Thyroid gland (tissue), 4 donors: ENCODE results near the gene SLC43A3. TPM values are rescaled to one million over a fixed set of nuclear protein-coding genes. Genes with fewer than 3 reads are reported as not detected.

Source experiments
- DNase-seq, 2 donors: peaks; one replicate each; pipeline ENCODE4 v3.0.0-alpha.2; 2019
- H3K27ac ChIP-seq, 3 donors: fragments of 200-600 bp; sonication (generic); 1 replicate in 2 of 3; 2 replicates in 1 of 3; pipeline ENCODE4 v1.5.1; 2016 to 2019; ENCODE audit warnings: mild to moderate bottlenecking in 1 of 3, moderate library complexity in 1 of 3
- H3K27me3 ChIP-seq: fragments of 200-600 bp; sonication (generic); one replicate; pipeline ENCODE4 v1.5.1; 2019
- H3K36me3 ChIP-seq, 2 donors: fragments of 200-600 bp; sonication (generic); one replicate each; pipeline ENCODE4 v1.5.1; 2016 to 2019
- H3K4me1 ChIP-seq, 2 donors: fragments of 200-600 bp; sonication (generic); one replicate each; pipeline ENCODE4 v1.5.1; 2017 to 2019
- H3K4me3 ChIP-seq, 3 donors: fragments of 200-600 bp; sonication (generic); replicated peaks in 1 of 3; 1 replicate in 2 of 3; 2 replicates in 1 of 3; pipeline ENCODE4 v1.5.1; 2016; ENCODE audit warnings: mild to moderate bottlenecking in 1 of 3
- H3K9me3 ChIP-seq: fragments of 200-600 bp; sonication (generic); one replicate; pipeline ENCODE4 v1.5.1; 2017
- POLR2A ChIP-seq, 2 donors: fragments of 450-650 bp; IDR thresholded peaks; one replicate each; pipeline ENCODE4 v1.6.1; 2017; ENCODE audit warnings: antibody characterized with exemption in 2 of 2, mild to moderate bottlenecking in 2 of 2, moderate library complexity in 1 of 2
- WGBS, 2 donors: methylation state at CpG; one replicate each; pipeline ENCODE4 v1.1.5; 2017; 5-methylcytosine and 5-hydroxymethylcytosine counted together
- intact Hi-C: fragments of 100-400 bp; cut with DNase I; formaldehyde crosslinking; loops from one replicate; pipeline ENCODE4 v1.15.1; 2023
- total RNA-seq, 4 donors: library from RNA; depleted of rRNA; stranded (reverse); fragments of >200 nt; gene quantifications; one replicate each; pipeline ENCODE4 v1.2.3, GENCODE V29; 2016
- TF ChIP-seq, protein P1 (sequence below), 6 experiments: fragments of 200-600 bp in 3 of 6; fragments of 450-650 bp in 3 of 6; sonication (generic) in 3 of 6; IDR thresholded peaks; one replicate each; pipeline ENCODE4 v1.5.1; 2016 to 2019; ENCODE audit warnings: antibody characterized with exemption in 6 of 6, mild to moderate bottlenecking in 2 of 6, inconsistent platforms in 1 of 6, moderate library complexity in 1 of 6

The SLC43A3 gene
- total RNA-seq, 4 donors from 2014 or later, result 124 to 321 (median 218) TPM

DNA sequence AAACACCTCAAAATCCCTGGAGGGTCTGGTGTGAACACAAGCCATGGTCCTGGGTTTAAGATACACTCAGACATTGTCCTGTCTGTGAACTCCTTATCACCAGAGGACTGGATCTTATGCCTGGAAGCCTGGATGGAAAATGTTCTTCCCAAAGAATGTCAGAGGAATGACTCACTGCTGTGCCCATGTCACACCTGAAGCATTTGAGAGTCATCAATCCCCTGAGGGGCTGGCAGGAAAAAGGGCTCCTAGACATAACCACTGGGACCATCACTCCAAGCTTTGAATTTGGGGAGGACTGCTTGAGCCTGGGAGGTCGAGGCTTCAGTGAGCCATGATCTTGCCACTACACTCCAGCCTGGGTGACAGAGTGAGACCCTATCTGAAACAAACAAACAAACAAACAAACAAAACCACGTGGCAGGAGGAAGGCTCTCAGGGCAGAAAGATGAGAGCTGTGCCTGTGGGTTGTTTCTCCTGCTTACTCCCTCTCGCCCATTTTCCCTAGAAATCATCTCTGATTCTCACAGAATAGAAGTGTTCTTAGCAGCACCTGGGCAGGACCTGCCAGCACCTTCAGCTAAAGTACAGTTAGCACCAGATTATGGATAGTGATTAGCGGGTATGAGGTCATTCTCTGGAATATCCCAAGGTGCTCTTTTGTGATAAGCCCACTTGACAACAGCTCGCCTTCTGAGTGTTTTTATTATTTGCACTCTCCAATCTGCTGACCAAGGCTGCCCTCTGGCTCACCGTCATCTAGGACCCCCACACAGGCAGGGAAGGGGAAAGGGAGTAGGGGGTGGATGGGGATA, 24.5 kb downstream of the SLC43A3 start:
- Histone ChIP-seq H3K4me3 (no peak overlapping the region), H3K9me3 (no peaks in the 10 kb centered on the region), H3K36me3 (peaks cover 3 to 10% of the 10 kb centered on the region in 2 donors), H3K27ac (no peak overlapping the region), H3K27me3 (no peaks in the 10 kb centered on the region), H3K4me1 (peaks cover 0 to 15% of the 10 kb centered on the region in 2 donors)
- WGBS, 2 donors, result 72% methylated on average over 6 of the region's 6 CpGs
- TF ChIP-seq, protein P1, sequence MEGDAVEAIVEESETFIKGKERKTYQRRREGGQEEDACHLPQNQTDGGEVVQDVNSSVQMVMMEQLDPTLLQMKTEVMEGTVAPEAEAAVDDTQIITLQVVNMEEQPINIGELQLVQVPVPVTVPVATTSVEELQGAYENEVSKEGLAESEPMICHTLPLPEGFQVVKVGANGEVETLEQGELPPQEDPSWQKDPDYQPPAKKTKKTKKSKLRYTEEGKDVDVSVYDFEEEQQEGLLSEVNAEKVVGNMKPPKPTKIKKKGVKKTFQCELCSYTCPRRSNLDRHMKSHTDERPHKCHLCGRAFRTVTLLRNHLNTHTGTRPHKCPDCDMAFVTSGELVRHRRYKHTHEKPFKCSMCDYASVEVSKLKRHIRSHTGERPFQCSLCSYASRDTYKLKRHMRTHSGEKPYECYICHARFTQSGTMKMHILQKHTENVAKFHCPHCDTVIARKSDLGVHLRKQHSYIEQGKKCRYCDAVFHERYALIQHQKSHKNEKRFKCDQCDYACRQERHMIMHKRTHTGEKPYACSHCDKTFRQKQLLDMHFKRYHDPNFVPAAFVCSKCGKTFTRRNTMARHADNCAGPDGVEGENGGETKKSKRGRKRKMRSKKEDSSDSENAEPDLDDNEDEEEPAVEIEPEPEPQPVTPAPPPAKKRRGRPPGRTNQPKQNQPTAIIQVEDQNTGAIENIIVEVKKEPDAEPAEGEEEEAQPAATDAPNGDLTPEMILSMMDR (IDR thresholded peaks at IDR 0.05), result no peak
- TF ChIP-seq POLR2A (IDR thresholded peaks at IDR 0.05), result no peak
- no peak for DNase-seq
- intact Hi-C loops, result no loop called here

DNA sequence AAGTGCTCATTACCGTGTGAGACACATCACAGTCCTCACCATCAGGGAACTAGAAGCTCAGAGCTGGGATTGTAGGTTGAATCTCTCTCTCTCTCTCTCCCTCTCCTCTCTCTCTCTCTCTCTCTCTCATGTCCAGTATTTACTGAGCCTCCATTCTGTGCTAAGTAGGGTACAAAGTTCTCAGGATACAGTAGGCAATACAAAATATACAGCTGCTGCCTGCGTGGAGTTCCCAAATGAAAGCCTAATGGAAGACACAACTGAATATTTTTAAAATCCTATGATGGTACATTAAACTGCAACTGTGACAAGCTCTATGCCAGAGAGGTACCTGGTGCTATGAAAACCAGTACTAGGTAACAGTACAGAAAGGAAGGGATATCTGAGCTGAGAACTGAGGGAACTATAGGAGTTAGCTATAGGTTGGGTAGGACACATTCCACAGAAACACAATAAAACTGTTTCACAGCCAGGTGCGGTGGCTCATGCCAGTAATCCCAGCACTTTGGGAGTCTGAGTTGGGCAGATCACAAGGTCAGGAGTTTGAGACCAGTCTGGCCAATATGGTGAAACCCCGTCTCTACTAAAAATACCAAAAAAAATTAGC, 26.8 kb downstream of the SLC43A3 start:
- TF ChIP-seq, protein P1 (IDR thresholded peaks at IDR 0.05), result no peak
- TF ChIP-seq POLR2A (IDR thresholded peaks at IDR 0.05), result no peak
- no peak overlapping the region for H3K27ac ChIP-seq
- H3K9me3 ChIP-seq, result no peaks in the 10 kb centered on the region
- no peaks in the 10 kb centered on the region for H3K4me1 ChIP-seq
- 90 to 95% methylated on average over 4 of the region's 4 CpGs for WGBS, 2 donors
- no peaks in the 10 kb centered on the region for H3K36me3 ChIP-seq
- no peak overlapping the region for H3K4me3 ChIP-seq
- no peaks in the 10 kb centered on the region for H3K27me3 ChIP-seq
- no peak for DNase-seq
- intact Hi-C loops, result no loop called here

DNA sequence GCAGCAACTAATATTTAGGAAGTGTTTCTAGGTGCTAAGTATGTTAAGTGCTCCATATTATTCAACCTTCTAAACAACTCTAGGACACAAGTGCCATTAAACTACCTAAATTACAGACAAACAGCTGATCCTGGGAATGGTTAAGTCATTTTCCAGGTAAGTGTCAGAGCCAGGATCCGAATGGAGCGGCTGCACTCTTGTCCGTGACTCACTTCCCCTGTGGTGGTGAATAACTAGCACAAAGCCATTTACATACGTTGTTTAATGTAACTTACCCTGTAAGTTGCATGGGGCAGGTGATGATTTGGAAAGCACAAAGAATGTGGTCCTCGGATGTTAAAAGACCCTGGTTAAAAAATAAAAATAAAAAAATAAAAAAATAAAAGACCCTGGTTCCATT, 27.7 kb downstream of the SLC43A3 start:
- no peaks in the 10 kb centered on the region for H3K36me3 ChIP-seq
- TF ChIP-seq, protein P1 (IDR thresholded peaks at IDR 0.05), result no peak
- TF ChIP-seq POLR2A (IDR thresholded peaks at IDR 0.05), result no peak
- H3K9me3 ChIP-seq, result no peaks in the 10 kb centered on the region
- intact Hi-C loops, result no loop called here
- H3K4me1 ChIP-seq, result no peaks in the 10 kb centered on the region
- H3K4me3 ChIP-seq, result no peak overlapping the region
- H3K27ac ChIP-seq, result no peak overlapping the region
- DNase-seq, result no peak
- H3K27me3 ChIP-seq, result no peaks in the 10 kb centered on the region
- 85 to 87% methylated on average over 5 of the region's 5 CpGs for WGBS, 2 donors

DNA sequence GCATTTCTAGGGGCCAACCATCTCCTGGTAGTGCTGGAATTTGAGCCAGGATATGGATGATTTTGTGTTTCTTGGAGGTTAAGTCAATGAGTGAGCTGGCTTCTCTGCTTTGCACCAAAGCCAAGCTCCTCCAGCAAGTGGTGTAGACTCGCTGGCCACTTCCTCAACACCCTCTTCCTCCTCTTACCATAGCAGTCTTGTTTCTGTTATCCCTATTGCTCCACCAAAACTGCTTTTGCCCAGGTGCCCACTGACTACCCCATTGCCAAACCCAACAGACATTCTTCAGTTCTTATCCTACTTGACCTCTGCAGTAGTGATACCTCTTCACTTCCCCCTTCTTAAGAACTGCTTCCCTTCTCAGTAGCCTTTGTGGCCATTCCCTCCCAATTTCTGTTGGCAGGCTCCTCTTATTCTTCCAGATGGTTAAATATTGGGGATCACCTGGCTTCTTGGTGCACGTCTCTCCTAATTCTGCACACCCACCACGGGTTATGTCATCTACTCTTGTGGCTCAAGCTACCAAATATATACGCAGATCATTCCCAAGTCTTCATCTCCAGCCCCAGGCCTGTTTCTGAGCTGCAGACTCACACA, 29.4 kb downstream of the SLC43A3 start:
- no peaks in the 10 kb centered on the region for H3K36me3 ChIP-seq
- H3K4me3 ChIP-seq, result no peak overlapping the region
- WGBS, 2 donors, result 82 to 90% methylated on average over 4 of the region's 4 CpGs
- no peaks in the 10 kb centered on the region for H3K27me3 ChIP-seq
- TF ChIP-seq, protein P1 (IDR thresholded peaks at IDR 0.05), result no peak
- no peak for TF ChIP-seq POLR2A (IDR thresholded peaks at IDR 0.05)
- no peak for DNase-seq
- H3K9me3 ChIP-seq, result no peaks in the 10 kb centered on the region
- no peaks in the 10 kb centered on the region for H3K4me1 ChIP-seq
- no peak overlapping the region for H3K27ac ChIP-seq
- intact Hi-C loops, result no loop called here

DNA sequence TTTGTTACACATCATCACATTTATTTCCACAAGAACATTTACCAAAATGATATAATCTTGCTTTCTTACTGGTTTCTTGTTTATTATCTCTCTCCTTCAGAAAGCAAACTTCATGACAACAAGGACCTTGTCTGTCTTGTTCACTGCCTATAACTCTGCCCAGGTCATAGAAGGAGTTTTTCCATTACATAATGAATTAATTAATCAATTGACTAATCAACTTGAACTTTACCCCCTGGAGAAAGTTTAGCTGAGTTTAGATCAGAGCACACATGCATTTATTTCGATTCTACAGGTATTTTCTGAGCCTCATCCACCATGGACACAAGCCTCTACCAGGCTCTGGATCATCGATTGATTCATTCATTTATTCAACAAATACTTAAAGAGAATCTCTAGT, 30.2 kb downstream of the SLC43A3 start:
- H3K27ac ChIP-seq, result no peak overlapping the region
- no peaks in the 10 kb centered on the region for H3K4me1 ChIP-seq
- H3K4me3 ChIP-seq, result no peak overlapping the region
- WGBS, 2 donors, result 83 to 84% methylated on average over 2 of the region's 2 CpGs
- H3K27me3 ChIP-seq, result no peaks in the 10 kb centered on the region
- no peaks in the 10 kb centered on the region for H3K9me3 ChIP-seq
- TF ChIP-seq, protein P1 (IDR thresholded peaks at IDR 0.05), result no peak
- no peak for TF ChIP-seq POLR2A (IDR thresholded peaks at IDR 0.05)
- intact Hi-C loops, result no loop called here
- no peak for DNase-seq
- no peaks in the 10 kb centered on the region for H3K36me3 ChIP-seq
